OCI-LY3 (cell line): ENCODE measurements around the gene PAXIP1.
"Not testable (repeated sequence)": the region's sequence is repeated elsewhere in the genome, so short reads cannot be mapped to it uniquely, and the experiment has no call there.

Experiments used
- H2AFZ ChIP-seq: fragments of 200-600, 300-600 bp; shearing (Covaris generic); 2 replicates; pipeline ENCODE4 v1.6.0; 2014; ENCODE audit warnings: antibody characterized with exemption, low read depth, low read length
- H3K27ac ChIP-seq: fragments of 200-600, 300-600 bp; sonication (generic); 2 replicates; pipeline ENCODE4 v1.5.1; 2014; ENCODE audit warnings: mild to moderate bottlenecking, low read length, moderate library complexity, mixed read lengths
- H3K27me3 ChIP-seq: fragments of 200-600, 300-600 bp; sonication (generic); 2 replicates; pipeline ENCODE4 v1.6.1; 2014; ENCODE audit warnings: low read depth, low read length, mixed read lengths
- H3K36me3 ChIP-seq: fragments of 200-600, 300-600 bp; sonication (generic); replicated peaks from 2 replicates; pipeline ENCODE3; 2014; ENCODE audit warnings: low read depth, low read length, mixed read lengths
- H3K4me1 ChIP-seq: fragments of 300-600, 200-600 bp; sonication (generic); 2 replicates; pipeline ENCODE4 v1.6.1; 2014; ENCODE audit warnings: low read length, mixed read lengths
- H3K4me2 ChIP-seq: fragments of 200-600, 300-600 bp; sonication (generic); 2 replicates; pipeline ENCODE4 v1.6.1; 2014; ENCODE audit warnings: low read length, mixed read lengths
- H3K4me3 ChIP-seq: fragments of 300-600, 200-600 bp; sonication (generic); 2 replicates; pipeline ENCODE4 v1.5.1; 2014; ENCODE audit warnings: antibody characterized with exemption, mild to moderate bottlenecking, low read length, moderate library complexity
- H3K79me2 ChIP-seq: fragments of 300-600, 200-600 bp; shearing (Covaris generic); 2 replicates; pipeline ENCODE4 v1.6.1; 2014; ENCODE audit warnings: mild to moderate bottlenecking, low read length, mixed read lengths
- H3K9ac ChIP-seq: fragments of 300-600, 200-600 bp; shearing (Covaris generic); 2 replicates; pipeline ENCODE4 v1.6.0; 2014; ENCODE audit warnings: mild to moderate bottlenecking, low read length, moderate library complexity
- H3K9me3 ChIP-seq: fragments of 200-600, 300-600 bp; shearing (Covaris generic); 2 replicates; pipeline ENCODE4 v1.6.1; 2014; ENCODE audit warnings: low read length, mixed read lengths; ENCODE audit not compliant: insufficient read depth
- H4K20me1 ChIP-seq: fragments of 200-600, 300-600 bp; sonication (generic); 2 replicates; pipeline ENCODE4 v1.6.1; 2016; ENCODE audit warnings: low read length, mixed read lengths; ENCODE audit not compliant: insufficient read depth
- EZH2phosphoT487 ChIP-seq: fragments of 200-600 bp; shearing (Covaris generic); IDR thresholded peaks from 2 replicates; pipeline ENCODE4 v1.6.1; 2018; ENCODE audit warnings: antibody characterized with exemption, mixed run types, low read depth
- TF ChIP-seq, protein P1 (sequence below): fragments of 200-600, 300-600 bp; sonication (generic); IDR thresholded peaks from 2 replicates; pipeline ENCODE4 v1.5.1; 2014; ENCODE audit warnings: antibody characterized with exemption, low read length, low read depth

PAXIP1 gene

DNA sequence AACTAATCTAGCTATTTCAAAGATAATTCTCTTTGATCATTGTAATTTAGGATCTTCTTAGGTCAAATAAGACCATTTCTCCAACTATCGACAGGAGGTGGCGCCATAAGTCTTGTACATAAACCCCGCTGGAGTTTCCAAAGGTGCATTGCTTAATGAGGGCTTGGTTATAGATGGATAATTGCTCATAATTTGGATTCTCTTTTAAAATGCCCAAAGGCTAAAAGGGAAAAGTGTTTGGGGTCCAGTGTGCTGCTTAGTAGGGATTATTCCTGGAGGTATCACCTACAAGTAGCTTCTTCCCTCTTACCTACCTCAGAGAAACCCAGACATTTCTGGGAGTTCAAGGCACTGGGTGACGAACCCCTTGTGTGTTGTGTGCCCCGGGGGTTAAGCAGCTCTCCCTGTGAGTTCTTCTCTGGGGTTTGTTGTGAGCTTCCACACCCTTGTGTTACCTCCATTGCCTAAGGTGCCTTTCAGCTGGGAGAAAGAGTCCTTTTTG lies 75.2 kb downstream of the PAXIP1 start:
- Histone ChIP-seq H3K36me3 (peaks cover 16% of the 10 kb centered on the region), H3K27ac (peak overlapping the region; percentile 81), H2AFZ (peak overlapping the region; percentile 91), H3K4me1 (peaks cover 12% of the 10 kb centered on the region; the same call in 1 of the 2 replicates), H3K79me2 (peaks cover 10% of the 10 kb centered on the region; the same call in 1 of the 2 replicates), H3K9me3 (0 out of 2 replicates have a peak, but pooled peaks cover 1% of the 10 kb centered on the region), H3K27me3 (no peaks in the 10 kb centered on the region), H3K9ac (peak overlapping the region; percentile 81), H4K20me1 (no peaks in the 10 kb centered on the region), H3K4me2 (peak overlapping the region; percentile 97), H3K4me3 (peak overlapping the region; percentile 93)
- no peak for TF ChIP-seq EZH2phosphoT487
- TF ChIP-seq, protein P1, sequence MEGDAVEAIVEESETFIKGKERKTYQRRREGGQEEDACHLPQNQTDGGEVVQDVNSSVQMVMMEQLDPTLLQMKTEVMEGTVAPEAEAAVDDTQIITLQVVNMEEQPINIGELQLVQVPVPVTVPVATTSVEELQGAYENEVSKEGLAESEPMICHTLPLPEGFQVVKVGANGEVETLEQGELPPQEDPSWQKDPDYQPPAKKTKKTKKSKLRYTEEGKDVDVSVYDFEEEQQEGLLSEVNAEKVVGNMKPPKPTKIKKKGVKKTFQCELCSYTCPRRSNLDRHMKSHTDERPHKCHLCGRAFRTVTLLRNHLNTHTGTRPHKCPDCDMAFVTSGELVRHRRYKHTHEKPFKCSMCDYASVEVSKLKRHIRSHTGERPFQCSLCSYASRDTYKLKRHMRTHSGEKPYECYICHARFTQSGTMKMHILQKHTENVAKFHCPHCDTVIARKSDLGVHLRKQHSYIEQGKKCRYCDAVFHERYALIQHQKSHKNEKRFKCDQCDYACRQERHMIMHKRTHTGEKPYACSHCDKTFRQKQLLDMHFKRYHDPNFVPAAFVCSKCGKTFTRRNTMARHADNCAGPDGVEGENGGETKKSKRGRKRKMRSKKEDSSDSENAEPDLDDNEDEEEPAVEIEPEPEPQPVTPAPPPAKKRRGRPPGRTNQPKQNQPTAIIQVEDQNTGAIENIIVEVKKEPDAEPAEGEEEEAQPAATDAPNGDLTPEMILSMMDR = peak; percentile 80

DNA sequence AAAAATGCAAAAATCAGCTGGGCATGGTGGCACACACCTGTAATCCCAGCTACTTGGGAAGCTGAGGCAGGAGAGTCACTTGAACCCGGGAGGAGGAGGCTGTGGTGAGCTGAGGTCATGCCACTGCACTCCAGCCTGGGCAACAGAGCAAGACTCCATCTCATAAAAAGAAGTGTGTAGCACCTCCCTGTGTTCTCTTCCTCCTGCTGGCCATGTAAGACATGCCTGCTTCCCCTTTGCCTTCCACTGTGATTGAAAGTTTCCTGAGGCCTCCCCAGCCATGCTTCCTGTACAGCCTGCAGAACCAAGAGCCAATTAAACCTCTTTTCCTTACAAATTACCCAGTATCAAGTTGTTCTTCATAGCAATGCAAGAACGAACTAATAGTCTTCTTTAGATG lies 80.5 kb downstream of the PAXIP1 start:
- not testable (repeated sequence) for H2AFZ ChIP-seq, H3K4me2 ChIP-seq, H3K9me3 ChIP-seq, H3K27me3 ChIP-seq, H3K9ac ChIP-seq, H3K79me2 ChIP-seq, H3K4me3 ChIP-seq, H3K27ac ChIP-seq, H4K20me1 ChIP-seq, H3K4me1 ChIP-seq, H3K36me3 ChIP-seq

DNA sequence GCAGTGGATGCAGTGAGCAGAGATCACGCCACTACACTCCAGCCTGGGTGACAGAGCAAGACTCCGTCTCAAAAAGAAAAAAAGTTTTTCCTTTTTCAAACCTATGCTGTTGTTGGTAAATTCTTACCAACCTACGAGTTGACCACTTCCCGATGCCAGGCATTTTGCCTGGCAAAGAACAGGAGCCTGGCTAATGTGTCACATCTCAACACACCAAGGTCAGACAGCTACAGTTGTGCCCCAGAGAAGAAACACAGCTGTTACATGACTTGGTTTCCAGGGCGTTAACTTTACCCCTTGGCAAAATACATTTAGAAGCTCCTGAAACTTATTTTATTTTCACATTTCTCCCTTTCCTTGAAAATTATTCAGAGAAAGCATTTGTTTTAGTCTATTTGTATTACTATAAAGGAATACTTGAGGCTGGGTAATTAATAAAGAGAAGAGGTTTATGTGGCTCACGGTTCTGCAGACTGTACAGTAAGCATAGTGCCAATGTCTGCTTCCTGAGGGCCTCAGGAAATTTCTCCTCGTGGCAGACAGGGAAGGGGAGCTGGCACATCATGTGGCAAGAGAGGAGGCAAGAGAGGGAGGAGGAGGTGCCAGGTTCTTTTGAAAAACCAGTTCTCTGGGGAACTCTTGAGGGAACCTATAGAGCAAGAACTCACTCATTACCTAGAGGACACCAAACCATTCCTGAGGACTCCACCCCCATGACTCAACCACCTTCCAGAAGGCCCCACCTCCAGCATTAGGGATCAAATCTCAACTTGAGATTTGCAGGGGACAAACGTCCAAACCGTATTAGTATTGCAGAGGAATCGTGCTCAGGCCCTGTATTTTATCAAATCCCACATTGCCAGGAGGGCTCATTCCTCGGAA lies 83.3 kb downstream of the PAXIP1 start:
- Histone ChIP-seq H3K79me2 (no peaks in the 10 kb centered on the region), H3K36me3 (no peaks in the 10 kb centered on the region), H3K4me3 (no peak overlapping the region), H4K20me1 (no peaks in the 10 kb centered on the region), H3K4me2 (no peak overlapping the region), H2AFZ (no peak overlapping the region), H3K27ac (no peak overlapping the region), H3K9ac (no peak overlapping the region), H3K9me3 (no peaks in the 10 kb centered on the region; the same call in 1 of the 2 replicates), H3K27me3 (no peaks in the 10 kb centered on the region), H3K4me1 (0 out of 2 replicates have a peak, but pooled peaks cover 1% of the 10 kb centered on the region)
- no peak for TF ChIP-seq EZH2phosphoT487
- TF ChIP-seq, protein P1 = no peak

DNA sequence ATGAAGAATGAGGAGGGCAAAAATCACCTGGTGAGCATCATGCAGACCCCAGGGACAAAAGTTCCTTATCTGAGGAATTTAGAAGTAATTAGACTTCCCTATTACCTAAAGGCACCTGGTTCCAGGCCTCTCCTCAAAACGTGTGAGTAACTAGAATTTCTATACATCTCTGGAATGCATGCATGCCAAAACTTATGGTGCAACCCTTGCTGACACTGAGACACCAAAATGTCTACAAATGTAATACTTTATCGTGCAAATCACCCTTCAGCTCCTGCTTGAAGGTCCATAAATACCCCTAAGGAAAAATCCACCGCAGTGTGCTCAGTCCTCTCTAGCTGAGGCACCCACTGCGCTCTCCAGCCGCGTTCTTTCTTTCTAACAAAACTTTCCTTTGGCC lies 84.2 kb downstream of the PAXIP1 start:
- Histone ChIP-seq H3K36me3 (no peaks in the 10 kb centered on the region), H3K9ac (no peak overlapping the region), H3K79me2 (no peaks in the 10 kb centered on the region), H3K4me2 (no peak overlapping the region), H3K9me3 (no peaks in the 10 kb centered on the region; the same call in 1 of the 2 replicates), H3K27me3 (no peaks in the 10 kb centered on the region), H3K4me3 (no peak overlapping the region), H4K20me1 (no peaks in the 10 kb centered on the region), H3K27ac (no peak overlapping the region), H3K4me1 (no peaks in the 10 kb centered on the region), H2AFZ (no peak overlapping the region)
- TF ChIP-seq, protein P1 = no peak
- TF ChIP-seq EZH2phosphoT487 = no peak
